HG03025 (cell line): ENCODE measurements around the gene EPB41L2.

Experiments used
- ATAC-seq: cut with Tn5 transposase; IDR thresholded peaks from one replicate; pipeline ENCODE4 v1.9.1; 2021; ENCODE audit warnings: mild to moderate bottlenecking, moderate library complexity; ENCODE audit not compliant: unreplicated experiment, low FRiP score

The EPB41L2 gene

GRCh38 chr6:131062241-131063027 lies 611 bp downstream of the EPB41L2 start:
- ATAC-seq = peak; percentile 14

DNA sequence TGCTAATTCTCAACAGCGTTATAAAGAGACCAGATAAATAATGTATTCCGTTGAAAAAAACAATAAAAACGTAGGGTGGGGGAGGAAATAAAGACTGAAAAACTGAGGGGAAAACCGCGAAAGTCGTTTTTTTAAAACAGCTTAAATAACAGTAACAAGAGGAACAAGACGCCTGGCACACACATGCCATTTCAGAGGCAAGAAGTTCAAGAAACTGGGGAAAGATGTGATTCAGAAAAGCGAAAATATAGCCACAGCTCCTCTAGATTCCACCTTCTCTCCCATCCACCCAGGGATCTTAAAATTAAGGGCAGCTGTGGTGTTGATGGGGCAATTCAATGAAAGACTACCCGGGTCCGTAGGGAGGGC lies 1.3 kb downstream of the EPB41L2 start:
- ATAC-seq = no peak

GRCh38 chr6:131061041-131061750 lies 1.8 kb downstream of the EPB41L2 start:
- no peak for ATAC-seq

- no peak for ATAC-seq
These were observed 2.7 kb downstream of the EPB41L2 start for GRCh38 chr6:131060311-131060710.

DNA sequence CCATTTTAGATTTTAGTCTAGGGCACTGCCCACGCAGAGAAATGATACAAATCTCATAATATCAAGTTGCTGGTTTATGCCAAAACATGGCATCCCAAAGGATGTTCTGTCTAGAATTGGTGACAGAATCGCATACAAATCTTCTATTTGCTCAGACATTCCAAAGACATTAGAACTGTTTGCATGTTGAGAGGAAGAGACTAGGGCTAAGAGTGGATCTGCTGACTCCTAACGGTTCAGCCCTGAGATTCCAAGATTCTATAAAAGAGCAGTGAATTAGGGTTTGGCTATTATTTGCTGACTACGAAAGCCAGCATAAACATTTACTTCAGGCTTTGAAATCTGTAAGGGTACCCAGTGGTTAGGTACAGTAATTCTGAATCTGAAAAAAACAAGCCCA lies 3.6 kb downstream of the EPB41L2 start:
- ATAC-seq = no peak

- no peak for ATAC-seq
These were observed 4.8 kb downstream of the EPB41L2 start for GRCh38 chr6:131058236-131058635.

DNA sequence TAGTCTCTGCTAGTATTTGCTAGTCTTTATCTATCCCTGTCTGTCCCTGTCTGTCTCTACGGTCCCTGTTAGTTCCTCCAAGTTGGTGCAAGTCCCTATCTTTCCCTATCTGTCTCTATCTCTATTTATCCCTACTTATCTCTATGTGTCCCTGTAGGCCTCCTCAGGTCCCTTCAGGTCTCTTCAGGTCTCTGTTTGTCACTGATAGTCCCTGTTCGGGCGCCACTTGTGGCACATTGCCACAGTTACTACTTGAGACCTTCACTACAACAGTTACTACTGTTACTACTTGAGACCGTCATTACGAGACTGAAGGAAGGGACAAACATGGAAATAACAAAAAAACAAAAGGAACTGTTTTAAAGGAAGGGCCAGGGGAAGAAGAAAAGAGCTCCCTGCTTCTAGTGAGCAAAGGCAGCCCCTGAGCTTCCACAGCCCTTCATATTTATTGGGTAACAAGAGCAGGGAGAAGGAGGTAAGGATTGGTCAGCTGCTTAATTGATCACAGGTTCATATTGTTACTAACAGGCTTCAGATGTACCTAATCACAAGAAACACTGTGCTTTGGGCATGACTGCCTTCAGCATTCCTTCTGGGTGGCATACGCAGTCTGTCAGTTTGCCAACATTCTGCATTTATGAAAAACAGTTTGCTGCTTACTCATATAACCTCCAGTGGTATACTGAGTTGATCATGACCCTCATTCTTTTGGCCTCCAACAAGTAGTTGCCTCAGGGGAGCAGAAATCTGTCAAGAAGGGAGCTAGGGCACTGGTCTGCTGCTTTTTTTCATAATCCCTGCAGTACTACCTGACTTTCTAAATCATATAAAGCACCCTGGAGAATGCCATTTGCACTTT lies 8.4 kb downstream of the EPB41L2 start:
- ATAC-seq = no peak

DNA sequence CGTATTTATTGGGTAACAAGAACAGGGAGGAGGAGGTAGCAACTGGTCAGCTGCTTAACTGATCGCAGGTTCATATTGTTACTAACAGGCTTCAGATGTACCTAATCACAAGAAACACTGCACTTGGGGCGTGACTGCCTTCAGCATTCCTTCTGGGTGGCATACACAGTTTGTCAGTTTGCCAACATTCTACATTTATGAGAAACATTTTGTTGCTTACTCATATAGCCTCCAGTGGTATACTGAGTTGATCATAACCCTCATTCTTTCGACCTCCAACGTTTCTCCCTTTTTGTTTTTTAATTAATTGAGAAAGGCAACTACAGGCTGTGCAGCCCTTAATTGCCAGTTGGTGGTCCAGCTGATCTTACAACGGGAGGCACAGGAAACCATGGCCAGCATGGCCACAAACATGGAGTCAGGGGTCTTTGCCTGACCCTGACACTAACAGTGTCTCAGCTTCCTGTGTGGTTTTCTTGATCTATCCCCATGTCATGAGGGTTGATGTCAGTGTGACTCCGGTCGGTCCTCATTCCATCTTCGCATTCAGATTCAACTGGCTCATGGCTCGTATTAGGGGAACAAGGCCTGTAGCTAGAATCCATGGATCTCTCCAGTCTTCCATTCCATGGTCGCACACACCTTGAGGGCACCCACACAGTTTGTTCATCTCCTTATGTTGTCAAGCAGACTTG lies 9.4 kb downstream of the EPB41L2 start:
- ATAC-seq = no peak

DNA sequence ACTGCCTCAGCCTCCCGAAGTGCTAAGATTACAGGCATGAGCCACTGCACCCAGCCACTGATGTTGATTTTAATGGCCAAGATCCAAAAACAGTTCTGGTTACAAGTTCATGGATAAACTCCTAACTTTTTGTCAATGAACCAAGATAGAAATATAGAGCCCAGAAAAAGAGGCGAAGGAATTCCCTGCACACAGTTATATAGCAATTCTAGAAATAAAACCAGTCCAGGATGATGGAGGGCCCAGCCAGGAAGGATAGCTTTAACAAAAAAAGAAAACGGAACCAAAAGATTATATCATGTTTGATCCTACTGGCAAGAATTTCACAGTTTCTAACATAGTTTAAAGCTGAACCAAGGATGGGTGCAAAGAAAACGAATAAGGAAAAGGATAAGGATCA lies 10.9 kb downstream of the EPB41L2 start:
- ATAC-seq = no peak

DNA sequence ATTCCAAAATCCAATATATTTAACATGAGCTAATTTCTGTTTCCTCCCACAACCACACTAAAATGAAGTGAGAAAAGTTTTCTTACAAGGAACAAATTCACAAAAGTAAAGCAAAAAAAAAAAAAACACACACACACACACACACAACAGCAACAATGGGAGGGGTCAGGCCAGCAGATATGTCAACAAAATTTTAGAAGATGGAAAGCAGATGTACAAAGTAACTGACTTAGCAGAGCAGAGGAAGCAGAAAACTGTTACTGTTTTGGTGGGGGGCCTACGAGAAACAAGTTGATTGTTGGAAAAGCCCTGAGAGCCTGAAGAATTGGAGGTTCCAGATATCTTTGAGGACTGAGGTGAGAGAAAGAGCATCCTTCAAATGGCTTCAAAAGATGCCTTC lies 11.7 kb downstream of the EPB41L2 start:
- no peak for ATAC-seq

GRCh38 chr6:131049608-131050007 lies 13.4 kb downstream of the EPB41L2 start:
- ATAC-seq = no peak

DNA sequence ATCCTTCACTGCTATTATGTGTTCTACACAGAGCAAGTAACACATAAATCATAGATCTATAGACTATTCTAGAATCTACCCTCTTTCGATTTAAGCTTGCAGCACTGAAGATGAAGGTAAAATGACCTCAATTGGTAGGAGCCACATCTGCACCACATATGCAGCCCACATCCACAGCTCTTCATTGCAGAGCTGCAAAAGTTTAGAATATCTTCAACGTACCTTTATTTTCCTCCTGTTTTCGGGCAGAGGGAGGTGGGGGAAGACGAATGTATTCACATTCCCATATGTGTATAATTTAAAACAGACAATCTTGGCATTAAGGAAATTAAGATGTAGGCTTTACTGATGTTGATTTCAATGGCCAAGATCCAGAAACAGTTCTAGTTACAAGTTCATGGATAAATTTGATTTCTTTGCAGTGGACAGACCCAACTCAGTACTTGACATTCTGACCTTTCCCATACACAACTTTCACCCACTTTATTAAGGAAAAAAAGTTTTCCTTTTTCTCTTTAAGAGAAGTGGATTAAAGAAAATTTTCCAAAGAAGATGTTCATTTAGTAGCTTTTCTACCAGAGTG lies 14.0 kb downstream of the EPB41L2 start:
- ATAC-seq = no peak

DNA sequence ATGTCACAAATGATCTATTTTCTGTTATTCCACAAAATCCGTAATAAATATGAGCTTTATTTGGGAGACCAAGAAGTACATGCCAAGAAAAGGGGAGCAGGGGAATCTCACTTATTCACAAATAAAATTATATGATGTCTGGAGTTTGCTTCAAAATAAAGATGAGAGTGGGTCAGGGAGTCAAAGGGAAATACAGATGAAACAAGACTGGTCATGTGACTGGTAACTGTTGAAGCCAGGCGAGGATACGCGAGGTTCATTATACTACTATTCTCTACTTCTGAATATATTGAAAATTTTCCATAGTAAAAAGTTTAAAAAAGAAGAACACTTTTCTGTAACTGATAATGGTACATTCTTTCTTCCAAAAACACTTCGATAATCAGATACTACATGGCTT lies 14.6 kb downstream of the EPB41L2 start:
- no peak for ATAC-seq

GRCh38 chr6:131045139-131045538 lies 17.9 kb downstream of the EPB41L2 start:
- no peak for ATAC-seq

DNA sequence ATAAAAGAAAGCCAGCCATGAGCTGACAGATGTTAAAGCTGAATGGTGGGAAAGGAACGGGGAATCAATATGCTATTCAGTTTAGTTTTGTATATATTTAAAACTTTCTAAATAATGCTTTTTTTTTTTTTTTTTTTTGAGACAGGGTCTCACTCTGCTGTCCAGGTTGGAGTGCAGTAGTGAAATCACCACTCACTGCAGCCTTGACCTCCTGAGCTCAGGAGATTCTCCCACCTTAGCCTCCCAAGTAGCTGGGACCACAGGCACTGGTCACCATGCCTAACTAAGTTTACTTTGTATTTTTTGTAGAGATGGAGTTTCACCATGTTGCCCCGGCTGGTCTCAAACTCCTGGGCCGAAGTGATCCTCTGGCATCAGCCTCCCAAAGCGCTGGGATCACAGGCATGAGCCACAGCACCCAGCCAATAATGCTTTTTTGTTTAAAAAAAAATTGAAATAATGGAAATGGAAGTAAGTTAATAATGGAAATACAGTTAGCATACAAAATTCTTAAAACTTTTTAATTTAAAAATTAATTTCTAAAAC lies 19.1 kb downstream of the EPB41L2 start:
- ATAC-seq = no peak

- ATAC-seq = no peak
These were observed 20.4 kb downstream of the EPB41L2 start for GRCh38 chr6:131042664-131043063.

- ATAC-seq = no peak
These were observed 21.2 kb downstream of the EPB41L2 start for GRCh38 chr6:131041814-131042213.

GRCh38 chr6:131040866-131041265 lies 22.2 kb downstream of the EPB41L2 start:
- no peak for ATAC-seq

GRCh38 chr6:131039345-131039680 lies 23.7 kb downstream of the EPB41L2 start:
- no peak for ATAC-seq
